ENCODE data around the gene GAN. TPM values are rescaled to one million over a fixed set of nuclear protein-coding genes. Genes with fewer than 3 reads are reported as not detected.

GAN gene
- polyA plus RNA-seq, 3 donors from 2014 or later: 1.3 to 2.8 (median 2.0) TPM

DNA sequence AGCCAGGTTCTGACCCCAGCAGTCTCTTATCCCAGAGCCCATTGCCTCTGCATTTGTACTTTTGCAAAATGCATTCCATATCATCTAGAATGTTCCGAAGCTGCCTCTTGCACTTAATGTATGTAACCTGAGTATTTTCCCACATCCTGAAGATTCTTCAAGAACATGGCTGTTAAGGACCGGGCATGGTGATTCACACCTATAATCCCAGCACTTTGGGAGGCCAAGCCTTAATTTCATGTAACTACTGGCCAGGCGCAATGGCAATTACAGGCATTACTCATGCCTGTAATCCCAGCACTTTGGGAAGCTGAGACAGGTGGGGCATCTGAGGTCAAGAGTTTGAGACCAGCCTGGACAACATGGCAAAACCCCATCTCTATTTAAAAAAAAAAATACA, 31.7 kb upstream of the GAN start:
- no peak overlapping the region for H3K27ac Mint-ChIP-seq
- H3K4me3 Mint-ChIP-seq: no peak overlapping the region
- DNase-seq: no peak
- no peaks in the 10 kb centered on the region for H3K4me1 Mint-ChIP-seq
- H3K36me3 Mint-ChIP-seq: no peaks in the 10 kb centered on the region
- H3K27me3 Mint-ChIP-seq (ENCODE audit: low read depth in 3 of 3): peaks cover 0 to 2% (median 2%) of the 10 kb centered on the region in 3 donors
- H3K9me3 Mint-ChIP-seq: no peaks in the 10 kb centered on the region

DNA sequence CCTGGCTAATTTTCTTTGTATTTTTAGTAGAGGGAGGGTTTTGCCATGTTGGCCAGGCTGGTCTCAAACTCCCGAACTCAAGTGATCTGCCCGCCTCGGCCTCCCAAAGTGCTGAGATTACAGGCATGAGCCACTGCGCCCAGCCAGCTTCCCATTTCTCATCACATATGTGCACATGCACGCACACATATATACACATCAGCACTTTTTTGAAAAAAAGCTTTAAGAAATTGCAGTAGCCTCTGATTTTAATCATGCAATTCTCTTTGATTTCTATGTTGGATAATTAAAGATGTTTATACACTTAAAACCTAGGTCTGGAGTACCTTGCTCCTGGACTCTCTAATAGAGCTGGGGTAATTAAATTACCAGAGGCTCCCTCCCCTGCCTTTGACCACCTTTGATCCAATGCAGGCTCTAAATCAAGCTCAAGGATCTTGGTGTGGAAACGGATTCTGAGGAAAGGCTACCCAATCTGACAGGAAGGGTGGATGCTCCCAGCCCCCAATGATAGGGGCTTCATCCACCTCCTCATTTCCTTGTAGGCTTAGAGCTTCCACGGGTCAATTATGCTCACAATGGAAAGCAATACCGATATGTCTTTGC, 29.7 kb upstream of the GAN start:
- no peaks in the 10 kb centered on the region for H3K36me3 Mint-ChIP-seq
- no peaks in the 10 kb centered on the region for H3K4me1 Mint-ChIP-seq
- no peak overlapping the region for H3K27ac Mint-ChIP-seq
- DNase-seq: no peak
- peaks cover 0 to 3% (median 2%) of the 10 kb centered on the region in 3 donors for H3K27me3 Mint-ChIP-seq (ENCODE audit: low read depth in 3 of 3)
- H3K9me3 Mint-ChIP-seq: no peaks in the 10 kb centered on the region
- H3K4me3 Mint-ChIP-seq: no peak overlapping the region

DNA sequence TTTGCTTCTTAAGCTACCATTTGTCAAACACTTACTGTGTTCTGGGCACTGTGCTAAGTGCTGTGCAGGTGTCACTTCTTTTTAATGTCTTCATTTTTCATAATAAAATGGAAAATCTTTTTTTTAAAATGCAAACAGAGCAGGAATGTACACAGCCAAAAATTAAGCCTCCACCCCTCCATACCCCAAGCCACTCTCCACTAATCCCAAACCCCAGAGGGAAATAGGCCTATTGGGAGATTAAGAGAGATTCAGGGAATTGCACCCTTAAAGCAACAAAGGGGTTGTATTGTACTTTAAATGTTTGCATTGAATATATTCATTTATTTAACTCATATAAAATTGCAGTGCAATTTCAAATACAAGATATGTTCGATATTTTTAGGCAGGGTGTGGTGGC, 28.6 kb upstream of the GAN start:
- no peak overlapping the region for H3K27ac Mint-ChIP-seq
- H3K9me3 Mint-ChIP-seq: no peaks in the 10 kb centered on the region
- H3K4me3 Mint-ChIP-seq: no peak overlapping the region
- no peak for DNase-seq
- H3K36me3 Mint-ChIP-seq: no peaks in the 10 kb centered on the region
- peaks cover 2 to 3% (median 2%) of the 10 kb centered on the region in 3 donors for H3K27me3 Mint-ChIP-seq (ENCODE audit: low read depth in 3 of 3)
- H3K4me1 Mint-ChIP-seq: no peaks in the 10 kb centered on the region

DNA sequence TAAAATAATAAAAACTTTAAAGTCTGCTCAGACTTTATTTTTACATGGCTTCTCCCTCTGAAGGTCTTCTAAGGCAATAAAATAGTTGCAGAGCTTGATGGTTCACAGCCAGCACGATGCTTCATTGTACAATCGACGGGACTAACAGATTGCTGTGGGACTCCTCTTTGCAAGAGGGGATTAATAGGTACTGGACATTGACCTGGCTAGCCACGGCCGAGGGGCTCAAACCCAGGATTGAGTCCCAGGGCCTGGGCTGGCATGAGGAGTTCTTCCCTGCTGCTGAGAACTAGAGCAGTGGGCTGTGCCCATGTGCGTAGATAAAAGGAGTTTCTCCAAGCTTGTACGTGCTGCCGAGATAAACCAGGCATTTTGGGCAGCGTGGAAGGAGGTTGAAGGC, 23.6 kb upstream of the GAN start:
- Mint-ChIP-seq H3K36me3 (no peaks in the 10 kb centered on the region), H3K9me3 (no peaks in the 10 kb centered on the region), H3K4me1 (no peaks in the 10 kb centered on the region), H3K27ac (no peak overlapping the region), H3K4me3 (no peak overlapping the region), H3K27me3 (ENCODE audit: low read depth in 3 of 3) (peaks cover 0 to 3% (median 2%) of the 10 kb centered on the region in 3 donors)
- no peak for DNase-seq

DNA sequence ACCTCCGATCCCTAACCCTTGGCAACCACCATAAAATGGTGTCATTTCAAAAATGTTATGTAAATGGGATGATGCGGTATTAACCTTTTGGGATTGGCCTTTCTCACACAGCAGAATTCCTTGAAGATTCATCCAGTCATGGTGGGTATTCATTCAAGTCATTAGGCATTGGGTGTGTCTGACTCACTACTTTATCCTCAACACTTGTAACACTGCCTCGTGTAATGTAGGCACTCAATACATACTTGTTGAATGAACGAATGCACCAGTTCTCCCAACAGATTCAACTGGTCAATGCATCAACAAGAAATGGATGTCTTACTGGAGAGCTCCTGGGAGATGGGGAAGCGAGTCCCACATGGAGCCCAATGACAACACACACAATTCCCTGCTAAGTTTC, 21.8 kb upstream of the GAN start:
- H3K4me3 Mint-ChIP-seq: no peak overlapping the region
- DNase-seq: no peak
- no peaks in the 10 kb centered on the region for H3K36me3 Mint-ChIP-seq
- H3K27ac Mint-ChIP-seq: no peak overlapping the region
- peaks cover 0 to 6% (median 2%) of the 10 kb centered on the region in 3 donors for H3K27me3 Mint-ChIP-seq (ENCODE audit: low read depth in 3 of 3)
- H3K4me1 Mint-ChIP-seq: no peaks in the 10 kb centered on the region
- no peaks in the 10 kb centered on the region for H3K9me3 Mint-ChIP-seq

DNA sequence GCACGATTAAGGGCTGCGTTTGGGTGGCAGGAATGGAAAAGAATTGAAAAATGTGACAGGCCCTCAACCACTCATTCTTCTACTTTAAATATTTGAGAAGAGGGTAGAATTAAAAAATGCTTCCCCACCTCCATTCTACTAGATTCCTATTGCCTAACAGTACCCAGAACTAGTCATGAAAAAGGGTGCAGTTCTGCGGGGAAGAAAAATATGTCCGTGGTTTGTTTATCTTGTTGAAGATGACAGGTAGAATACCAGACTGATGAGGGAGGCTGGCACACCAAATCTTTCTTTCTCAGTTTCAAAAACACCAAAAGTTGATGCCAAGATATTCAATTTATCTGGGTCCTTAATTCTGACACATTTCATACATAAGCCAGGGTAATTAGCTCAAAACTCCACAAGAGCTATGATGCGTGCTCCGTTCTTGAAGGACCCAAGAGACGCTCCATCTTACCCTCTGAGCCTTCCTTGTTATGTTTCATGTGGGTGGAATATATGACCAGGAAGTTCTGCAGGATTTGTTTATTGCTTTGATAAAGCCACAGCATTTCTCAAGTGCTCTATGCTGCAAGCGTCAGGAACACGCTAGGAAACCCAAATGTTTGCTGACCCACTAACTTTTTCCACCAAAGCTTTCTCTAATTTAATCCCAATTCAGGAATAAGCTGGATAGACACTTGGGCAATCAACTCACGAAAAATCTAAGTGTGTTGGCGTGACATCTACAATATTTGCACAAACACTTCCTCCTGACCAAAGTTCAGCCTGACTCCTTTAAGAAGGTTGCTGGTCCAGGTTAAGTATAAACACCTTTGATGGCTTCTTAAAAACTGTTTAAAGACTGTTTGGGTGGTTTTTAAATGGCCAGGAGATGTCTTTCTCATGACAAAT, 20.6 kb upstream of the GAN start:
- no peak overlapping the region for H3K4me3 Mint-ChIP-seq
- H3K36me3 Mint-ChIP-seq: no peaks in the 10 kb centered on the region
- H3K27ac Mint-ChIP-seq: no peak overlapping the region
- DNase-seq: no peak
- H3K27me3 Mint-ChIP-seq (ENCODE audit: low read depth in 3 of 3): peaks cover 0 to 5% (median 2%) of the 10 kb centered on the region in 3 donors
- H3K4me1 Mint-ChIP-seq: no peaks in the 10 kb centered on the region
- no peaks in the 10 kb centered on the region for H3K9me3 Mint-ChIP-seq

DNA sequence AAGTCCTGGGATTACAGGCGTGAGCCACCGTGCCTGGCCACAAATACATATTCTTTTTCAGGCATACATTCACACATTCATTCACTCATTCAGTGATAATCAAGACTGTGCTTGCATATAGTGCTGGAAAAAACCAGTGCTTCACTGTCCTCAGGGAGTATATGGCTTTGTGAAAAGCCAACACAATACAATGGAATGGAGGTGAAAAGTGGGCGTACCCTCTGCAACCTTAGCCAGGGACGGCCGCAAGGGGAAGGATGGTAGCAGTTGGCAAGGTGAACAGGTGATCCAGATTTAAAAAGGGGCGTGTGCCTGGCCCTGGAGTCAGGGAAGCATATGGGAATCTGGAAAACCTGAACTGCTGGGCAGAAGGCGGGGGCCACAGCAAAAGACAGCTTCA, 18.1 kb upstream of the GAN start:
- H3K27ac Mint-ChIP-seq: no peak overlapping the region
- no peak overlapping the region for H3K4me3 Mint-ChIP-seq
- H3K9me3 Mint-ChIP-seq: no peaks in the 10 kb centered on the region
- DNase-seq: no peak
- peaks cover 0 to 7% (median 2%) of the 10 kb centered on the region in 3 donors for H3K27me3 Mint-ChIP-seq (ENCODE audit: low read depth in 3 of 3)
- peaks cover 0 to 4% (median 3%) of the 10 kb centered on the region in 3 donors for H3K36me3 Mint-ChIP-seq
- H3K4me1 Mint-ChIP-seq: peaks cover 0 to 9% of the 10 kb centered on the region in 2 donors

DNA sequence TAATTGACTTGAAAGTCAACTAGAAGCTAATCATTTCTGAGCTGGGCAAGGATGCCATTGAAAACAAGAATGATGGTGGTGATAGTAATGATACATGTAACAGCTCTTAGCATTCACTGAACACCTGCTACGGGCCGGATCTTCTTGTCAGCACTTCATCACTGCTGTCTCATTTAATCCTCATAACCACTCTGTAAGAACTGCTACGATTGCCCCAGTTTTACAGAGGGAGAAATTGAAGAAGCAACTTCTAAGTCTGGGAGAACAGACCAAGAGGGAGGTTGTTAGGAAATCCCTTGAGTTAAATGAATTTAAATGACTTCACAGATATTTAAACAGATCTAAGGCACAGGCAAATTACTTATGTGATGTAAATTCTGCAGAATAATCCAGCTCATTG, 7.0 kb upstream of the GAN start:
- Mint-ChIP-seq H3K36me3 (no peaks in the 10 kb centered on the region), H3K4me3 (no peak overlapping the region), H3K4me1 (peaks cover 6 to 39% of the 10 kb centered on the region in 2 donors), H3K27me3 (ENCODE audit: low read depth in 3 of 3) (no peaks in the 10 kb centered on the region), H3K9me3 (no peaks in the 10 kb centered on the region), H3K27ac (no peak overlapping the region)
- DNase-seq: no peak

DNA sequence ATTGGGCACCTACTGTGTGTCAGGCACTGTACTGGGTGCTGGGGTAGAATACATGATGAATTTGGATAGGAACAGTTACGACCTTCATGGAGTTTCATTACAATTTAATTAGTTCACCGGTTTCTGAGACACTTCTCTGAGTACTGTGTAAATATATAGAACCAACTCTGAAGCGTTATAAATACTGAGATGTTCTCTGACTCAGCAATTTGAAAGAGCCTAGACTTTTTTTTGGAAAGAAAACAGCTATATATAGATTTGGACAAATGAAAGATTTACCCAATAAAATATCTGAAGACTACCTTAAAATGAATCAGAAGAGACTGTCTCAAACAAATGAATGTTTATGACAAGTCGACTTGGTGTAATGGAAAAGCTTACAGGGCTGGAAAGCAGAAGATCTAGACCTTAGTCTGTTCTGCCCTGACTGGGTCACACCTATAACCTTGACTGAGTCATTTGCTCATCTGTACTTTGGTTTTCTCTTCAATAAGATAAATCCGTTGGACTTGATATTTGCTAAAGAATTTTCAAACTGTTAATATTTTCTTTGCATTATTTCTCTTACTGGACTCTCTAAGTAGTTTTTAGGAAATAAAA, 4.6 kb upstream of the GAN start:
- Mint-ChIP-seq H3K27ac (no peak overlapping the region), H3K9me3 (no peaks in the 10 kb centered on the region), H3K4me3 (no peak overlapping the region), H3K27me3 (ENCODE audit: low read depth in 3 of 3) (peaks cover 4 to 10% (median 4%) of the 10 kb centered on the region in 3 donors), H3K36me3 (no peaks in the 10 kb centered on the region), H3K4me1 (peaks cover 22 to 58% of the 10 kb centered on the region in 2 donors)
- DNase-seq: no peak

DNA sequence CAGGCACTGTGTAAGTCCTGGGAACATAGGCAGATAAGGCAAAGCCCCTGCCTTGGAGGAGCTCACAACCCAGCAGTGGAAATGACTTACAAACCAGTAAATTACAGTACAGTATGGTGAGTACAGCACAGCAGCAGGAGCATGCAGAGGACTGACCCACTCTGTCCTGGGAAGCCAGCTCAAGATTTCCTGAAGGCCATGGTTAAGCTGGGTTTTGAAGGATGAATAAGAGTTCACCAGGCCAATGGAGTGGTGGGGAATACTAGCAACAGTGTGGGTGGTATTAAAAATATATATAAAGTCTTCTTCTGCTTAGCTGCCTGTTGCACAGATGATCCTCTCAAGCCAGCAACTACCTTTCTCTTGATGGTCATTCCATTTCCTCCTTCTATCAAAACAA, 3.0 kb upstream of the GAN start:
- Mint-ChIP-seq H3K4me3 (no peak overlapping the region), H3K9me3 (no peaks in the 10 kb centered on the region), H3K36me3 (no peaks in the 10 kb centered on the region), H3K4me1 (peaks cover 31 to 70% of the 10 kb centered on the region in 2 donors), H3K27me3 (ENCODE audit: low read depth in 3 of 3) (peaks cover 4 to 15% (median 4%) of the 10 kb centered on the region in 3 donors), H3K27ac (peak overlapping the region in 2 of 6 donors; percentile 14)
- DNase-seq: no peak

DNA sequence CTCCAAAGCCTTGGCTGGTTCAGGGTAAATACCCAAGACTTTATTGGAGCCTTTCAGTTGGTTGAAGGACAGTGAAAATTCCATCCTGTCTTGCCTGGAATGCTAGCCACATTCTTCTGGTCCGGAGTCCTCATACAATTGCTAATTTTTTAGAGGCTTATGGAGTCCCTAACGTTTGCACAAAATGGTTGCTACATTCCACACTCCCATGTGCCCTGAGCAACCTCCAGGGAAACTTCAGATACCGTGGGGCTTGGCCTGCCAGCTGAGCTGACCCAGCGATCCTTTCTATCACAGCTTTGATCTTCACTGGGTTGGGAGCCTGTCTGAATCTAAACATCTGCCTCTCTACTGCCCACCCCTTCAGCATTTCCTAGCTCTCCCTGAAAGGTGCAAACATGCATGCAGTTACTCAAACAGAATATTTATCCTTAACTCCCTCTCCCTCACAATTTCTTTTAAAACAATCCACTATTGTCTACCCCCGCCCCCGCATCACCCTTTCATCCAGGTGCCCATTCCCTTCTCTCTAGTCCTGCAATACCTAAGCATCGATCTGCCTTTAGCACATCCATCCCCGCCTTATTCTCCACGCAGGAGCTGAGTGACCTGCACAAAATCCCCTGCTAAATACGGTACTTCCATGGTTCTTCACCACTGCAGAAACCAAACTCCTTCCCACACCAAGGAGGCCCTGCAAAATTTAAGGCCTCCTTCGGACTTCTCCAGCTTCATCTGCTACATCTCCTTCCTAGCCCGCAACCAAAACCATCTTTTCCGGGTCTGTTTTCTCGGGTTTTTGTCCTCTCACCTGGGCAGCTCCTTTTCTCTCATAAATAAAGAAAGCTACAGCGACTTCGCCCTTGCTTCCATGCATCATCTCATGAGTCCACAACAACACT, 810 bp upstream of the GAN start:
- no peaks in the 10 kb centered on the region for H3K36me3 Mint-ChIP-seq
- peak overlapping the region; percentile 92 to 97 (median 94) for H3K27ac Mint-ChIP-seq
- peak overlapping the region; percentile 97 to 99 (median 98) for H3K4me3 Mint-ChIP-seq
- DNase-seq: peak in 1 of 3 donors; percentile 0
- H3K9me3 Mint-ChIP-seq: no peaks in the 10 kb centered on the region
- peaks cover 39 to 73% of the 10 kb centered on the region in 2 donors for H3K4me1 Mint-ChIP-seq
- H3K27me3 Mint-ChIP-seq (ENCODE audit: low read depth in 3 of 3): peaks cover 4 to 15% (median 4%) of the 10 kb centered on the region in 3 donors

DNA sequence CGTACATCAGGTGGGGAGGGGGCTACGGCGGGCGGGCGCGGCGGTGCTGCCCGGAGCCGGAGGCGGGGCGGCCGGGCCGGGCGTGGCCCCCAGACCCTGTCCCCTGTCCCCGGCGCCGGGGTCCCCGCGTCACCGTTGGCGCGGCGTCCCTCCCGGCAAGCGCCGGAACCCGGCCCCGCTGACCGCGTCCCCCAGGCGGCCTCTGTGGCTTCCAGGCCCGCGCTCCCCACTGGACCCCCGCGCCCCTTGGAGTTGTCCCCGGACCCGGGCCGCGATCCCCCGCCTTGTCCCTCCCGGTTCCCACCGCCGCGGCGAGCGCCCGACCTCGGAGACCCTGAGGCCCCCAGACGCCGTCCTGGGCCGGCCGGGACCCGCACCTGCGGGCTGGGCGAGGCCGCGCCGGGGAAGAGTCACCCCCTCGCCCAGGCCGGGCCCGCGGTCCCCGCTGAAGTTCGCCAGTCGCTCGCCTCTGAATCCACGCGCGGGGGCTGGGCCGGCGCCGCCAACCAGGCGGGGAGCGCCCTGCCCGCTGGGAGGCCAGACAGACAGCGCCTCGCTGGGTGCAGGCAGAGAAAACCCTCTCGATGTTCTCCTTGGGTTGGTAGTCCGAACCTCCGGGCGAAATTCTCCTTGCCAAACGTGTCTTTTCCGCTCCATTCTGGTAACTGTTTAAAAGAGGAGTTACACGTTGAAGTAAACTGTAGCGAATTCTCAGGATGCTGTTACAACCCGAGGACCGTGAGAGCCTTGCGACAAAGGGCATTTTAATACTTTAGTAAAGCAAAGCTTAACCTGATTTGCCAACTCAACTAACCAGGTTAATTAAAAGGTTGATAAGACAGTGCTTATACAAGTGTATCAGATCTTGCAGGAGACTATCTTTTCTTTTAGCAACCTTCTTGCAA, 761 bp downstream of the GAN start:
- H3K27me3 Mint-ChIP-seq (ENCODE audit: low read depth in 3 of 3): peaks cover 4 to 18% (median 4%) of the 10 kb centered on the region in 3 donors
- peak overlapping the region; percentile 79 to 92 (median 84) for H3K27ac Mint-ChIP-seq
- H3K9me3 Mint-ChIP-seq: no peaks in the 10 kb centered on the region
- peaks cover 41 to 65% of the 10 kb centered on the region in 2 donors for H3K4me1 Mint-ChIP-seq
- H3K36me3 Mint-ChIP-seq: no peaks in the 10 kb centered on the region
- H3K4me3 Mint-ChIP-seq: peak overlapping the region; percentile 93 to 99 (median 98)
- DNase-seq: peak; percentile 45 to 47 (median 45)

DNA sequence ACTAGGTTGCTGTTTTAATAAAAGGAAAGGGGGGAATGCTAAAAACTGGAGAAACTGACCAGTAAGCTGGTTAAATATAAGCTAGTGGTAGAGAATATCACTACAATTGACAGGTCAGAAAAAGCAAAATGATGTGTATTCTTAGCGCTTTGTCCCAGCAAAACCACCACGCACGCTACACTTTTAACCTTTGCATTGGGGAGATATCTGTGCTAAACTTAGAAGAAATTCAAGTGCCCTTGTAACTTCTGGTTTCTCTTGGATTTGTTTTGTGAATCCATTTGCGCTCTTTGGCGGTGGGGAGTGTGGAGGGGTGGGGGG, 1.4 kb downstream of the GAN start:
- Mint-ChIP-seq H3K36me3 (no peaks in the 10 kb centered on the region), H3K27ac (peak overlapping the region; percentile 79 to 92 (median 84)), H3K4me1 (peaks cover 41 to 62% of the 10 kb centered on the region in 2 donors), H3K4me3 (peak overlapping the region; percentile 84 to 93 (median 90)), H3K27me3 (ENCODE audit: low read depth in 3 of 3) (peaks cover 4 to 19% (median 4%) of the 10 kb centered on the region in 3 donors), H3K9me3 (no peaks in the 10 kb centered on the region)
- no peak for DNase-seq

Measured in immature natural killer cell (primary cell).